Stomach (tissue), 4 donors: ENCODE measurements around the gene PTPRU.

Experiments used
- CTCF ChIP-seq, 7 experiments: fragments of 450-650 bp in 4 of 7; fragments of 200-600 bp in 3 of 7; sonication (generic) in 3 of 7; IDR thresholded peaks; one replicate each; pipeline ENCODE4 v1.5.1; 2016 to 2019; ENCODE audit warnings: antibody characterized with exemption in 7 of 7, control low read depth in 2 of 7, mild to moderate bottlenecking in 1 of 7
- EP300 ChIP-seq: sonication (generic); formaldehyde crosslinking; IDR thresholded peaks from one replicate; pipeline ENCODE4 v1.6.1; 2017; ENCODE audit warnings: antibody characterized with exemption
- POLR2A ChIP-seq, 4 donors: fragments of 450-650 bp; IDR thresholded peaks; one replicate each; pipeline ENCODE4 v1.6.1; 2016; ENCODE audit warnings: antibody characterized with exemption in 4 of 4, control low read depth in 2 of 4, mild to moderate bottlenecking in 1 of 4, moderate library complexity in 1 of 4

- TF ChIP-seq CTCF (IDR thresholded peaks at IDR 0.05) (no peak), POLR2A (IDR thresholded peaks at IDR 0.05) (no peak), EP300 (no peak)
Measured at GRCh38 chr1:29309621-29310020, 73.3 kb downstream of the PTPRU start.
